PC-3 (cell line): ENCODE measurements around the gene ZNF33B. TPM values are rescaled to one million over a fixed set of nuclear protein-coding genes. Genes with fewer than 3 reads are reported as not detected.

Experiments used
- ATAC-seq: fragments of 200-7000 bp; cut with Tn5 transposase; 2 replicates; pipeline ENCODE4 v1.9.1; 2020; ENCODE audit warnings: mild to moderate bottlenecking, moderate library complexity
- BruUV-seq: library from RNA; stranded (reverse); fragments of 400-500 nt; replicated peaks from 2 replicates; lab custom pipeline; 2021; lab: Mats Ljungman, UMichigan
- CTCF ChIA-PET: fragments of 300-600 bp; sonication (Branson Sonifier 250); formaldehyde crosslinking; loops from one replicate; lab custom pipeline; 2022; ENCODE audit warnings: antibody characterized with exemption; lab: Charles Lee
- POLR2A ChIA-PET: fragments of 300-600 bp; sonication (Branson Sonifier 250); formaldehyde crosslinking; loops from one replicate; lab custom pipeline; 2022; ENCODE audit warnings: antibody characterized with exemption; ENCODE audit not compliant: unreplicated experiment; lab: Charles Lee
- DNase-seq: peaks from one replicate; pipeline ENCODE4 v3.0.0-alpha.2; 2015
- H2AFZ ChIP-seq: fragments of 300-600 bp; sonication (generic); 2 replicates; pipeline ENCODE4 v1.6.0; 2016; ENCODE audit warnings: antibody characterized with exemption, low read length
- H3F3A ChIP-seq: fragments of 300-600 bp; sonication (generic); one replicate; pipeline ENCODE4 v1.6.0; 2017; ENCODE audit warnings: antibody characterized with exemption, low read length, control low read depth, mild to moderate bottlenecking; ENCODE audit not compliant: unreplicated experiment
- H3K27ac ChIP-seq: fragments of 300-600 bp; sonication (generic); 2 replicates; pipeline ENCODE4 v1.5.1; 2016; ENCODE audit warnings: mild to moderate bottlenecking, low read length
- H3K27me3 ChIP-seq: fragments of 300-600 bp; sonication (generic); 2 replicates; pipeline ENCODE4 v1.6.1; 2016; ENCODE audit warnings: low read length, mixed read lengths
- H3K36me3 ChIP-seq: fragments of 300-600 bp; sonication (generic); 2 replicates; pipeline ENCODE4 v1.6.1; 2016; ENCODE audit warnings: low read depth, mixed run types, low read length, mixed read lengths
- H3K4me1 ChIP-seq: fragments of 300-600 bp; sonication (generic); 2 replicates; pipeline ENCODE4 v1.5.1; 2016; ENCODE audit warnings: low read length; ENCODE audit not compliant: insufficient read depth
- H3K4me2 ChIP-seq: fragments of 300-600 bp; sonication (generic); 2 replicates; pipeline ENCODE4 v1.6.0; 2016; ENCODE audit warnings: low read length
- H3K4me3 ChIP-seq: fragments of 300-600 bp; sonication (generic); 2 replicates; pipeline ENCODE4 v1.5.1; 2016; ENCODE audit warnings: mild to moderate bottlenecking, low read length, mixed read lengths
- H3K79me2 ChIP-seq: fragments of 300-600 bp; sonication (generic); 2 replicates; pipeline ENCODE4 v1.6.1; 2017; ENCODE audit warnings: low read length, mixed read lengths
- H3K9ac ChIP-seq: fragments of 300-600 bp; sonication (generic); 2 replicates; pipeline ENCODE4 v1.6.0; 2016; ENCODE audit warnings: mild to moderate bottlenecking, low read length
- H3K9me2 ChIP-seq: fragments of 300-600 bp; sonication (generic); replicated peaks from 2 replicates; pipeline ENCODE4 v1.6.1; 2016; ENCODE audit warnings: mixed run types, low read length, mixed read lengths
- H3K9me3 ChIP-seq: fragments of 300-600 bp; sonication (generic); 2 replicates; pipeline ENCODE4 v1.6.1; 2016; ENCODE audit warnings: low read length, mixed read lengths
- H4K20me1 ChIP-seq: fragments of 300-600 bp; sonication (generic); 2 replicates; pipeline ENCODE4 v1.6.1; 2016; ENCODE audit warnings: low read length, mixed read lengths
- CTCF ChIP-seq: fragments of 300-600 bp; sonication (generic); conservative IDR thresholded peaks from 2 replicates; pipeline ENCODE4 v1.5.1; 2017; ENCODE audit warnings: antibody characterized with exemption, low read depth, mild to moderate bottlenecking, low read length
- EZH2 ChIP-seq: fragments of 300-600 bp; sonication (generic); IDR thresholded peaks from one replicate; pipeline ENCODE4 v1.6.1; 2017; ENCODE audit warnings: antibody characterized with exemption, mild to moderate bottlenecking, low read length; ENCODE audit not compliant: unreplicated experiment
- EZH2phosphoT487 ChIP-seq: fragments of 300-600 bp; sonication (generic); IDR thresholded peaks from 2 replicates; pipeline ENCODE4 v1.6.1; 2018; ENCODE audit warnings: mild to moderate bottlenecking, antibody characterized with exemption, low read length, borderline replicate concordance
- intact Hi-C: fragments of 100-400 bp; cut with micrococcal nuclease; formaldehyde crosslinking; loops from 2 replicates; pipeline ENCODE4 v1.9.0; 2023
- total RNA-seq: library from RNA; depleted of rRNA; stranded (reverse); fragments of >200 nt; gene quantifications from 2 replicates; pipeline ENCODE4 v1.2.3, GENCODE V29; 2014

Gene ZNF33B
- total RNA-seq, 1 experiment from 2014 or later = 6.2 TPM

GRCh38 chr10:42640610-42641229 is 2.4 kb upstream of the ZNF33B start:
- Histone ChIP-seq H3K4me2 (no peak overlapping the region), H3K9me2 (no peaks in the 10 kb centered on the region), H4K20me1 (no peaks in the 10 kb centered on the region), H3K4me1 (peaks cover 15% of the 10 kb centered on the region), H3K4me3 (no peak overlapping the region), H3K27me3 (no peaks in the 10 kb centered on the region), H2AFZ (no peak overlapping the region), H3K79me2 (peaks cover 19% of the 10 kb centered on the region), H3F3A (no peaks in the 10 kb centered on the region), H3K9me3 (no peaks in the 10 kb centered on the region), H3K27ac (no peak overlapping the region), H3K36me3 (no peaks in the 10 kb centered on the region), H3K9ac (no peak overlapping the region)
- no TSS peak for BruUV-seq
- DNase-seq (peak; percentile 31), ATAC-seq (no peak)
- TF ChIP-seq EZH2phosphoT487 (no peak), EZH2 (no peak)
- ChIA-PET POLR2A (no interaction called here), CTCF (no interaction called here)
- intact Hi-C loops = no loop called here

GRCh38 chr10:42638821-42639270 is 476 bp upstream of the ZNF33B start:
- H3K79me2 ChIP-seq = peaks cover 32% of the 10 kb centered on the region
- peak overlapping the region; percentile 95 for H3K4me2 ChIP-seq
- no peaks in the 10 kb centered on the region for H3K9me2 ChIP-seq
- peaks cover 2% of the 10 kb centered on the region; the same call in 1 of the 2 replicates for H3K36me3 ChIP-seq
- no peaks in the 10 kb centered on the region for H3K27me3 ChIP-seq
- ChIA-PET POLR2A (no interaction called here), CTCF (no interaction called here)
- DNase-seq (no peak), ATAC-seq (no peak)
- H3K4me3 ChIP-seq = peak overlapping the region; percentile 76
- no peaks in the 10 kb centered on the region for H3K9me3 ChIP-seq
- H3K4me1 ChIP-seq = peaks cover 15% of the 10 kb centered on the region
- H3K27ac ChIP-seq = peak overlapping the region; percentile 92
- peak overlapping the region; percentile 91 for H3K9ac ChIP-seq
- peak overlapping the region; percentile 94 for H2AFZ ChIP-seq
- no peaks in the 10 kb centered on the region for H3F3A ChIP-seq
- H4K20me1 ChIP-seq = no peaks in the 10 kb centered on the region
- no TSS peak for BruUV-seq
- TF ChIP-seq CTCF (no peak), EZH2 (no peak), EZH2phosphoT487 (no peak)
- intact Hi-C loops = loop anchor here (1.0 to 5.0 kb wide), 4 partner anchors 87 to 468 kb away; no protein-coding TSS in a partner anchor

GRCh38 chr10:42637648-42638054 is 719 bp downstream of the ZNF33B start:
- DNase-seq = no peak
- intact Hi-C loops = loop anchor here (1.0 to 5.0 kb wide), 4 partner anchors 85 to 470 kb away; no protein-coding TSS in a partner anchor
- CTCF ChIA-PET = no interaction called here

More at GRCh38 chr10:42637648-42638054, 719 bp downstream of the ZNF33B start:
- Histone ChIP-seq H3K27me3 (no peaks in the 10 kb centered on the region), H3K9me2 (no peaks in the 10 kb centered on the region), H3K27ac (peak overlapping the region; percentile 92), H3F3A (no peaks in the 10 kb centered on the region), H4K20me1 (no peaks in the 10 kb centered on the region), H3K4me1 (peaks cover 15% of the 10 kb centered on the region), H2AFZ (peak overlapping the region; percentile 94), H3K4me2 (peak overlapping the region; percentile 95), H3K36me3 (peaks cover 3% of the 10 kb centered on the region), H3K4me3 (peak overlapping the region; percentile 76), H3K79me2 (peaks cover 40% of the 10 kb centered on the region), H3K9ac (peak overlapping the region; percentile 91), H3K9me3 (no peaks in the 10 kb centered on the region)
- ATAC-seq = peak; percentile 4
- no TSS peak for BruUV-seq
- POLR2A ChIA-PET = interaction anchor here (0.6 kb wide), 2 partner anchors 31 to 138 kb away, joined by 3 to 7 read pairs; no protein-coding TSS in a partner anchor
- no peak for TF ChIP-seq CTCF
- TF ChIP-seq EZH2phosphoT487 = no peak
- TF ChIP-seq EZH2 = no peak
